Osteocyte (in vitro differentiated cells): Measurements from ENCODE around the gene KLK5. TPM values are rescaled to one million over a fixed set of nuclear protein-coding genes. Genes with fewer than 3 reads are reported as not detected.
A peak's percentile ranks its signal among the peaks of the same experiment; 100 is the strongest.

Experiments
- DNase-seq: peaks from one replicate; pipeline ENCODE4 v3.0.0; 2021; ENCODE audit warnings: mixed read lengths; ENCODE audit not compliant: unreplicated experiment; ENCODE audit errors: extremely low spot score
- H3K27ac Mint-ChIP-seq: one replicate; pipeline ENCODE4 v1.8.0; 2021; ENCODE audit warnings: mild to moderate bottlenecking, mixed read lengths; ENCODE audit not compliant: unreplicated experiment
- H3K27me3 Mint-ChIP-seq: one replicate; pipeline ENCODE4 v1.8.0; 2021; ENCODE audit warnings: mixed read lengths; ENCODE audit not compliant: unreplicated experiment
- H3K36me3 Mint-ChIP-seq: one replicate; pipeline ENCODE4 v1.8.0; 2021; ENCODE audit warnings: mixed read lengths; ENCODE audit not compliant: unreplicated experiment
- H3K4me1 Mint-ChIP-seq: one replicate; pipeline ENCODE4 v1.8.0; 2021; ENCODE audit warnings: mixed read lengths; ENCODE audit not compliant: unreplicated experiment
- H3K4me3 Mint-ChIP-seq: one replicate; pipeline ENCODE4 v1.8.0; 2021; ENCODE audit warnings: mild to moderate bottlenecking, moderate library complexity, mixed read lengths; ENCODE audit not compliant: unreplicated experiment
- H3K9me3 Mint-ChIP-seq: one replicate; pipeline ENCODE4 v1.8.0; 2021; ENCODE audit warnings: mixed read lengths; ENCODE audit not compliant: unreplicated experiment
- total RNA-seq: library from RNA; stranded (reverse); gene quantifications from 2 replicates; pipeline ENCODE4 v1.2.1, GENCODE V29; 2021
- TF ChIP-seq, protein P1 (sequence below): fragments of 200-600 bp; sonication (generic); IDR thresholded peaks from 2 replicates; pipeline ENCODE4 v1.5.0; 2021; ENCODE audit warnings: antibody characterized with exemption, mild to moderate bottlenecking, moderate library complexity

KLK5 gene
- total RNA-seq, 1 donor from 2014 or later, result not detected

DNA sequence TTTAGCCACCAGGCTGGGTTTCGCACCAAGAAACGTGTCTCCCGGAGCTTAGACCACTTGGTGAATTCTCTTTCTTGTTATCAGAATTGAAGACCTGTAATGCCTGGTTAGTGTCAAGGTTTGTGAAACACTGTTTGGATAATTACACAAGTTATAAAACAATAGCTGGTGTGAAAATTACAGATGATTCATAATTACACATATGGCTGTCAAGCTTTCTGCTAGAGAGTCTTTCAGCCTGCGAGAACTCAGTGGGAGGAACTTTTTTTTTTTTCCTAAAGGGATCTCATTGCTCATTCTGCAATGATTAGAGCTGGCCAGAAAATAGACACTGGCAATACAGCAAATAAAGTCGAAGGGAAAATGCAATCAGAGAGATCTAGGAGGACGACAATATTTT, 28.3 kb downstream of the KLK5 start:
- H3K4me1 Mint-ChIP-seq, result no peaks in the 10 kb centered on the region
- no peak overlapping the region for H3K4me3 Mint-ChIP-seq
- no peak for DNase-seq
- H3K36me3 Mint-ChIP-seq, result no peaks in the 10 kb centered on the region
- H3K27me3 Mint-ChIP-seq, result peaks cover 9% of the 10 kb centered on the region
- TF ChIP-seq, protein P1, sequence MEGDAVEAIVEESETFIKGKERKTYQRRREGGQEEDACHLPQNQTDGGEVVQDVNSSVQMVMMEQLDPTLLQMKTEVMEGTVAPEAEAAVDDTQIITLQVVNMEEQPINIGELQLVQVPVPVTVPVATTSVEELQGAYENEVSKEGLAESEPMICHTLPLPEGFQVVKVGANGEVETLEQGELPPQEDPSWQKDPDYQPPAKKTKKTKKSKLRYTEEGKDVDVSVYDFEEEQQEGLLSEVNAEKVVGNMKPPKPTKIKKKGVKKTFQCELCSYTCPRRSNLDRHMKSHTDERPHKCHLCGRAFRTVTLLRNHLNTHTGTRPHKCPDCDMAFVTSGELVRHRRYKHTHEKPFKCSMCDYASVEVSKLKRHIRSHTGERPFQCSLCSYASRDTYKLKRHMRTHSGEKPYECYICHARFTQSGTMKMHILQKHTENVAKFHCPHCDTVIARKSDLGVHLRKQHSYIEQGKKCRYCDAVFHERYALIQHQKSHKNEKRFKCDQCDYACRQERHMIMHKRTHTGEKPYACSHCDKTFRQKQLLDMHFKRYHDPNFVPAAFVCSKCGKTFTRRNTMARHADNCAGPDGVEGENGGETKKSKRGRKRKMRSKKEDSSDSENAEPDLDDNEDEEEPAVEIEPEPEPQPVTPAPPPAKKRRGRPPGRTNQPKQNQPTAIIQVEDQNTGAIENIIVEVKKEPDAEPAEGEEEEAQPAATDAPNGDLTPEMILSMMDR, result no peak
- H3K9me3 Mint-ChIP-seq, result no peaks in the 10 kb centered on the region
- H3K27ac Mint-ChIP-seq, result no peak overlapping the region

DNA sequence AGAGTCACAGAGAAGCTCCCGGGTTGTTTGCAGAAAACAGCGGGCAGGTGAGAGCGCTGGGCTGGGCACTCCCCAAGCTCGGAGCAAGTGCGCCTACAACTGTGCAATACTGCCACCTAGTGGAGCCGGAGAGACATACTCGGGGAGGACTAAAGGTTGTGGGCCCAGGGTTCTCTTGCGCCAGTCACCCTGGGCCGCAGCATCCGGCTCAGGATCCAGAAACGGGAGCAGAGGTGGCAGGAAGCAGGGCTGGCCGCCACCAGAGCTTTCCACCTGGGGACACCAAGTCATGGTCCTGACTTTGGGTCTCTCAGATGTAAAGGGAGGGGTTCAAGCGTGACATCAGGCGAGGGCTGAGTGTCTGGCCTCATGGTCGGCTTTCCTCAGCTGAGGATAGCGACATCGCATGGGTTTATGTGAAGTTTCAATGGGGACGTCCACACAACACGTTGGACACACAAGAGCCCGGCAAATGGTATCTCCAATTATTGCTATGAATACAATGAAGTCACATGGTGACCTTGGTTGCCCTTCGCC, 30.5 kb downstream of the KLK5 start:
- H3K4me1 Mint-ChIP-seq, result no peaks in the 10 kb centered on the region
- peaks cover 9% of the 10 kb centered on the region for H3K27me3 Mint-ChIP-seq
- TF ChIP-seq, protein P1, result peak; percentile 86
- no peak overlapping the region for H3K27ac Mint-ChIP-seq
- no peak for DNase-seq
- H3K9me3 Mint-ChIP-seq, result no peaks in the 10 kb centered on the region
- no peaks in the 10 kb centered on the region for H3K36me3 Mint-ChIP-seq
- no peak overlapping the region for H3K4me3 Mint-ChIP-seq

DNA sequence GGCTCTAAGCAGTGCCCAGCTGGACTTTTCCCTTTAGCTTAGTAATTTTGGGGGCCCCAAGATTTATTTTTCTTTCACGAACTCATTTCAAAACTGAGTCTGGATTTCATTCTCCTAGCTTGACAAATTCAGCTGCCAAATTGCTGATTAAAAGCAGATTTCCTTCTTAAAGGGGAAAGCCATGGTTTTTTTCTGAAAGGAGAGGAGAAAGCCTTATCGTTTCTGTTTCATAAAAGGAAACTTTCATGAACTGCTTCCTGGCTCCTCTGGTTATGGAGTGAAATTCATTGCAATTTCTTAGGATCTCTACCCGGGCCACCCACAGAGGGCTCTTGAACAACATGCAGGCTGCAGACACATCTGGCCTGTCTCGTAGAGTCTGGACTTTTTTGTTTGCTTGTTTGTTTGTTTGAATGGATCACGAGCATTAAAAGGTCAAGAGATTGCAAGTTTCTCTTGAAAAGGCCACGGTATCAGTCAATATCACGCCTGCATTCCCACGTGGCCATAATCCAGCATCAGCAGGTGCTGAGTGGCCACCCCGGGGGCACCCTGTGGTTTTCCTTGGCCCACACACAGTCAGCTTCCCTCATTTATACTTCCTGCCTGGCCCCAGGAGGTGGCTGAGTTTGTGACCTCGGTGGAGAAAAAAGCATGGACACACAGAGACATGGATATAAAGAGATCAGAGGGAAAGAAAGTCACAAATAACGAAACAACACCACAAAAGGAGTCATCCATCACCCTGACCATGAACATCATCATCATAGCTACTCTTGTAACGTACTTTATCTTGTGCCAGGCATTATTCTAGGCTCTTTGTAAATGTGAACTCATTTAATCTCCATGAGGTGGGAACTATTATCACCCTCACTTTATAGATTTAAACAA, 31.2 kb downstream of the KLK5 start:
- no peaks in the 10 kb centered on the region for H3K9me3 Mint-ChIP-seq
- H3K27ac Mint-ChIP-seq, result no peak overlapping the region
- no peaks in the 10 kb centered on the region for H3K36me3 Mint-ChIP-seq
- H3K4me1 Mint-ChIP-seq, result no peaks in the 10 kb centered on the region
- no peak overlapping the region for H3K4me3 Mint-ChIP-seq
- no peak for DNase-seq
- peaks cover 9% of the 10 kb centered on the region for H3K27me3 Mint-ChIP-seq
- TF ChIP-seq, protein P1, result no peak

DNA sequence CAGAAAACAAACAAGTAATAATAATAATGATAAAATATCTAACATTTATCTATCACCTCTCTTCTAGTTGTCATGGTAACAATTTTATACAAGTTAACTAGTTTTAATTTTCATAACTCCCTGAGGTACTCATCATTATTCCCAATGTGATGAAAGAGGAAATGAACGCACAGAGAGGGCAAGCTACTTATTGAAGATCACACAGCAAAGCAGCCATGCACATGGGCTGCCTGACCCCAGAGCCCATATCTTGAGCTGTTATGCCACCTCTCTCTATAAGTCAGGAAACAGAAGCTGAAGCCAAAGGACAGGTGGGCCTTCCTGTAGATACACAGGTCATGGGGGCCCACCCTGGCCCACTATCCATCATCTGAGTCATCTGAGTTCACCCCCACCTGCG, 36.8 kb downstream of the KLK5 start:
- Mint-ChIP-seq H3K4me1 (no peaks in the 10 kb centered on the region), H3K4me3 (no peak overlapping the region), H3K27ac (no peak overlapping the region), H3K9me3 (no peaks in the 10 kb centered on the region), H3K27me3 (peaks cover 2% of the 10 kb centered on the region), H3K36me3 (no peaks in the 10 kb centered on the region)
- no peak for DNase-seq
- TF ChIP-seq, protein P1, result no peak
